Loucy (cell line): Measurements from ENCODE around the gene SPNS1.

Experiments used
- H2AFZ ChIP-seq: fragments of 200-600 bp; sonication (generic); 2 replicates; pipeline ENCODE4 v1.6.0; 2016; ENCODE audit warnings: antibody characterized with exemption, mild to moderate bottlenecking, low read length, moderate library complexity
- H3F3A ChIP-seq: fragments of 200-600 bp; 2 replicates; pipeline ENCODE4 v1.6.0; 2016; ENCODE audit warnings: antibody characterized with exemption, low read depth, mild to moderate bottlenecking
- H3K27me3 ChIP-seq: fragments of 200-600 bp; sonication (generic); 2 replicates; pipeline ENCODE4 v1.6.1; 2014; ENCODE audit warnings: low read length, mild to moderate bottlenecking; ENCODE audit not compliant: insufficient read depth, poor library complexity, severe bottlenecking
- H3K36me3 ChIP-seq: fragments of 200-600 bp; sonication (generic); 2 replicates; pipeline ENCODE4 v1.6.1; 2016; ENCODE audit warnings: low read length; ENCODE audit not compliant: insufficient read depth
- H3K4me1 ChIP-seq: fragments of 200-600 bp; sonication (generic); 2 replicates; pipeline ENCODE4 v1.5.1; 2014; ENCODE audit warnings: low read length, mild to moderate bottlenecking; ENCODE audit not compliant: insufficient read depth, poor library complexity, severe bottlenecking
- H3K4me2 ChIP-seq: fragments of 200-600 bp; sonication (generic); 2 replicates; pipeline ENCODE4 v1.6.0; 2014; ENCODE audit warnings: antibody characterized with exemption, low read length, low read depth, mild to moderate bottlenecking; ENCODE audit not compliant: poor library complexity, severe bottlenecking
- H3K4me3 ChIP-seq: fragments of 200-600 bp; sonication (generic); 2 replicates; pipeline ENCODE4 v1.5.1; 2014; ENCODE audit warnings: low read length, mild to moderate bottlenecking, mixed read lengths; ENCODE audit not compliant: poor library complexity, severe bottlenecking
- H3K79me2 ChIP-seq: fragments of 200-600 bp; sonication (generic); 2 replicates; pipeline ENCODE4 v1.6.1; 2014; ENCODE audit warnings: low read length; ENCODE audit not compliant: insufficient read depth
- H3K9ac ChIP-seq: fragments of 200-600 bp; sonication (generic); 2 replicates; pipeline ENCODE4 v1.6.0; 2014; ENCODE audit warnings: mild to moderate bottlenecking, low read depth, low read length, moderate library complexity; ENCODE audit not compliant: poor library complexity, severe bottlenecking
- H3K9me2 ChIP-seq: fragments of 200-600 bp; sonication (generic); replicated peaks from 2 replicates; pipeline ENCODE4 v1.6.1; 2016; ENCODE audit warnings: low read depth, low read length, mixed read lengths
- H3K9me3 ChIP-seq: fragments of 200-600 bp; sonication (generic); 2 replicates; pipeline ENCODE4 v1.6.1; 2014; ENCODE audit warnings: mild to moderate bottlenecking, antibody characterized with exemption, low read length, low read depth; ENCODE audit not compliant: insufficient read depth
- H4K20me1 ChIP-seq: fragments of 200-600 bp; sonication (generic); 2 replicates; pipeline ENCODE4 v1.6.0; 2014; ENCODE audit warnings: antibody characterized with exemption, low read length, mild to moderate bottlenecking; ENCODE audit not compliant: insufficient read depth, poor library complexity, severe bottlenecking
- CTCF ChIP-seq: fragments of 200-600 bp; sonication (generic); conservative IDR thresholded peaks from 2 replicates; pipeline ENCODE4 v1.5.1; 2014; ENCODE audit warnings: mild to moderate bottlenecking, antibody characterized with exemption, low read length
- EZH2phosphoT487 ChIP-seq: fragments of 200-600 bp; IDR thresholded peaks from 2 replicates; pipeline ENCODE4 v1.6.1; 2018; ENCODE audit warnings: antibody characterized with exemption, mild to moderate bottlenecking, moderate library complexity, borderline replicate concordance

The SPNS1 gene

DNA sequence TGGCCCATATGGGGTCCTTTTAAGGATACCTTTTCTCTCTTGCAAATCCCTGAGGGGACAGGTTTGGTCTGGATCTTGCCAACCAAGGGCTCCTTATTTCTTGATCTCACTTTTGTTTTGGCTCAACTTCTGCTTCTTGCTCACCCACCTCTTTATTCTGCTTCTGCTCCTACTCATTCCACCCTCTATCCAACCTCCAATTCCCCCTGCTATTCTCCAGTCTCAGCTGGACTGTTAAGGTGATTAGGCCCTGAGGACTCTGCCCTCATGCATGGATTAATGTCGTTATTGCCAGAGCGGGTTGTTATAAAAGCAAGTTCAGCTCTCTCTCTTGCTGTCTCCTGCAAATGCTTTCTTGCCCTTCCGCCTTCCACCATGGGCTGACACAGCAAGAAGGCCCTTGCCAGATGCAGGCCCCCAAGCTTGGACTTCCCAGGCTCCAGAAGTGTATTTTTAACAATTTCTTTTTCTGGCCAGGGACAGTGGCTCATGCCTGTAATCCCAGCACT is 40.0 kb downstream of the SPNS1 start:
- H2AFZ ChIP-seq = peak overlapping the region; percentile 49; the same call in 1 of the 2 replicates
- no peaks in the 10 kb centered on the region for H3K36me3 ChIP-seq
- no peaks in the 10 kb centered on the region for H3K79me2 ChIP-seq
- no peaks in the 10 kb centered on the region for H3K27me3 ChIP-seq
- H4K20me1 ChIP-seq = no peaks in the 10 kb centered on the region
- H3K4me1 ChIP-seq = peaks cover 9% of the 10 kb centered on the region
- no peak overlapping the region for H3K4me2 ChIP-seq
- no peaks in the 10 kb centered on the region for H3K9me3 ChIP-seq
- TF ChIP-seq EZH2phosphoT487 (no peak), CTCF (no peak)
- H3K4me3 ChIP-seq = no peak overlapping the region
- H3K9me2 ChIP-seq = no peaks in the 10 kb centered on the region
- no peak overlapping the region for H3K9ac ChIP-seq
- H3F3A ChIP-seq = no peaks in the 10 kb centered on the region

GRCh38 chr16:29022196-29022595 is 47.6 kb downstream of the SPNS1 start:
- H3F3A ChIP-seq = no peaks in the 10 kb centered on the region
- peaks cover 25% of the 10 kb centered on the region for H3K4me1 ChIP-seq
- no peak overlapping the region for H3K4me2 ChIP-seq
- H3K36me3 ChIP-seq = no peaks in the 10 kb centered on the region
- H3K9me2 ChIP-seq = no peaks in the 10 kb centered on the region
- H3K27me3 ChIP-seq = no peaks in the 10 kb centered on the region
- TF ChIP-seq EZH2phosphoT487 = no peak
- no peak for TF ChIP-seq CTCF
- no peaks in the 10 kb centered on the region for H3K79me2 ChIP-seq
- no peaks in the 10 kb centered on the region for H4K20me1 ChIP-seq
- no peak overlapping the region for H3K9ac ChIP-seq
- H3K9me3 ChIP-seq = no peaks in the 10 kb centered on the region
- no peak overlapping the region for H2AFZ ChIP-seq
- no peak overlapping the region for H3K4me3 ChIP-seq

GRCh38 chr16:29023279-29024277 is 49.0 kb downstream of the SPNS1 start:
- no peaks in the 10 kb centered on the region for H3K9me2 ChIP-seq
- no peaks in the 10 kb centered on the region for H3K9me3 ChIP-seq
- H3K4me1 ChIP-seq = peaks cover 25% of the 10 kb centered on the region
- peak overlapping the region; percentile 56 for H3K9ac ChIP-seq
- no peaks in the 10 kb centered on the region for H3K36me3 ChIP-seq
- H3K4me2 ChIP-seq = peak overlapping the region; percentile 44
- peak overlapping the region; percentile 70; the same call in 1 of the 2 replicates for H2AFZ ChIP-seq
- no peaks in the 10 kb centered on the region for H4K20me1 ChIP-seq
- H3K4me3 ChIP-seq = no peak overlapping the region
- no peaks in the 10 kb centered on the region for H3F3A ChIP-seq
- no peaks in the 10 kb centered on the region for H3K27me3 ChIP-seq
- H3K79me2 ChIP-seq = no peaks in the 10 kb centered on the region
- TF ChIP-seq EZH2phosphoT487 (no peak), CTCF (no peak)
